NCI-H187 (cell line): ENCODE measurements around the gene ARHGEF40.

Experiments
- DNase-seq, 2 experiments: peaks; one replicate each; lab custom pipeline; 2025; lab: John Stamatoyannopoulos, UW

ARHGEF40 gene

DNA sequence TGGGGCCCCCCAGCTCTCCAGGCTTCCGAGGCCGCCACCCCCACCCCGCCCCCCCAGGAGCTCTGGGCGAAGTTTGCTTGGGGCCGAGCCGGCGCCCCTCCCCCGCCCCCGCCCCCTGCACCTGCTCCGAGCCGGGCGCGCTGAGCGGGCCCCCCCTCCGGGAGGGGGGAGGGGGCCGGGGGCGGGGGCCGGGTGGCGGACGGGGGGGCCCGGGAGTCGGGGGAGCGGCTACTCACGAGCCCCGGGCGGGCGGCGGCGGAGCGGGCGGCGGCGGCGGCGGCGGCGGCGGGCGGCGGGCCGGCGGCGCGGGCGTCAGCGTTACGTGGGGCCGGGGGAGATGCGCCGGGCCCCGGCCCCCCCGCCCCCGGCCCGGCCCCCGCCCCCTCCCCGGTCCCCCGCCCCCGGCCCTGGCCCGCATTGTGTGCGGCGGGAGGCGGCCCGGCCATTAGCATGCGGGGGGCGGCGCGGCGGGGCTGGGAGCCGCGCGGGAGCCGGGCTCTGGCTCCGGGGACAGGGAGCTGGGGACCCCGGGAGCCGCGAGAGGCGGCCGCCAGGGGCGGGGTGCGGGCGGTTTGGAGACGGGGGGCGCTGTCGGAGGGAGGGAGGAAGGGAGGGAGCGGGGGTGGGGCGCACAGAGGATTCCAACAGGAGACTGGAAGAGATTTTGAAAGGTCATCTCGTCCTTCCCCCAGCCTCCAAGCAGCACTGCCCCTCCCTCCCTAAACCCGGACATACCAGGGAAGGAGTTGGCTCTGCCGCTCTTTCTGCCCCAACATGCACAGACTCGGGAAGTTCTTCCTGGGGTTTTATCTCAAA is 28.2 kb downstream of the ARHGEF40 start, which contains the start of gene ZNF219:
Gene ZNF219, minus strand, starts transcription at position 580 of the 816 bp plus-strand sequence. CDS start 5,064 bp downstream, outside the sequence.
- peak; percentile 35 to 53 for DNase-seq

DNA sequence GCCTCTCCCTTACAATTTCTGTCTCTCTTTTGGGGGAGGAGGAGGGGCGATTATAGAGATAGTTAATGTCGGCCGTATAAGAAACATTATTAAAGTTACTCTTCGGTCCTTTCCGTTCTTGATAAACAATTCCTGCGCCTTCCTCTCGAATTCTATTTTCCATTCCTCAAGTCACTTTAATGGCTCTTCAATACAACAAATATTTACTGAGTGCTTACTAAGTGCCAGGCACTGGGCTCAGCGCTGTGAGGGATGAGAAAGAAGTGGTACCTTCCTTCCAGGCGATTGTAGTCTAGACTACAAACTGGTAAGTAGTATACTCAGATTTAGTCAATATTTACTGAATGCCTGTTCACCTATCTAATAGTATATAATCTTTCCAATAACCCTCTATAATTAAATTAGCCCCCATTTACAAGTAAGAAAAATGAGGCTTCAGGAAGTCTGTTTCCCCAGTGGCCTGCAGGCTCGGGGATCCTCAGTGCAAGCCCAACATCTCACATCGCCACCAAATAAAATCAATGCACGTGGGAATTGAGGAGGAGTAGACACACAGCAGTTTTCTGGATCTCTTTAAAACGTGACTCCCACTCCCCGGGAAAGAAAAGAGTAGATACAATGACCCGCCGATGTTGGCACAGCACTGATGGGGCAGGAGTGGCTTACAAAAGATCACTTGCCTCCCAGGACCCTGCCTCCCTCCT is 28.9 kb downstream of the ARHGEF40 start:
- DNase-seq, result no peak

DNA sequence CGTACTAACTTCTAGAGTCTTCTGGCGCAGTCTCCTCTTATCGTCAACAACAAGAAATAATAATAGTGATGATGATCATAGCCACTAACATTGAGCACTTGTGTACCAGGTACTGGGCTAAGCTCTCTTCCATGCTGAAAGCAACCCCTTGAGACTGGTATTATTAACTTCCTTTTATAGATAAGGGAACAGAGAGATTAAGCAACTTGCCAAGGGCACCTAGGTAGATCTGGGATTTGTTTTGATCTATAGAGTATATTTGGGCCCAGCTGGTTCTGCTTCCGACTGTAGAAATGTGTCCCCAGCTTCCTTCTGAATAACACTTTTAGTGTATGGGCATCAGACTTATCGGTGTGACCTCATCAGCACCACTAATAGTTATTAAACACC is 29.5 kb downstream of the ARHGEF40 start:
- DNase-seq, result no peak

DNA sequence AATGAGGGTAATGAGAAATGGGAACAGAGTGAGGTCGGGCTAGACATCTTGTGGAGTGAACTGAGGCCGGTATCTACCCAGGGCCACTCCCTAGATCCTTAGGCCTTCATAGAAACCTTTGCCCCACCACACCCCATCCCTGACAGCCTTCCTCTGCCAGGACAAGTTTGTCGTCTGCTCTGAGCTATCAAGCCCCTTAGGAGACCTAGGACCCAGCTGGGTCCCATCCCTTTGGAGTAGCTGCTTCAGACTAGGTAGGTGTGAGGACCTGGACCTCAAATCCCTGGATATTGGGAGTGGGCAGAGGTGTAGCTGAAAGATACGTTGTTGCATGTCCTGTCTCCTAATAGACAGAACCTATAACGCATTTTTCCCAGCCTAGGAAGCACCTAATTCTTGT is 30.8 kb downstream of the ARHGEF40 start, which contains the start of gene TMEM253:
Gene TMEM253, plus strand, starts transcription at position 136 of the 400 bp plus-strand sequence. CDS start 278 bp downstream, outside the sequence.
- DNase-seq, result no peak

DNA sequence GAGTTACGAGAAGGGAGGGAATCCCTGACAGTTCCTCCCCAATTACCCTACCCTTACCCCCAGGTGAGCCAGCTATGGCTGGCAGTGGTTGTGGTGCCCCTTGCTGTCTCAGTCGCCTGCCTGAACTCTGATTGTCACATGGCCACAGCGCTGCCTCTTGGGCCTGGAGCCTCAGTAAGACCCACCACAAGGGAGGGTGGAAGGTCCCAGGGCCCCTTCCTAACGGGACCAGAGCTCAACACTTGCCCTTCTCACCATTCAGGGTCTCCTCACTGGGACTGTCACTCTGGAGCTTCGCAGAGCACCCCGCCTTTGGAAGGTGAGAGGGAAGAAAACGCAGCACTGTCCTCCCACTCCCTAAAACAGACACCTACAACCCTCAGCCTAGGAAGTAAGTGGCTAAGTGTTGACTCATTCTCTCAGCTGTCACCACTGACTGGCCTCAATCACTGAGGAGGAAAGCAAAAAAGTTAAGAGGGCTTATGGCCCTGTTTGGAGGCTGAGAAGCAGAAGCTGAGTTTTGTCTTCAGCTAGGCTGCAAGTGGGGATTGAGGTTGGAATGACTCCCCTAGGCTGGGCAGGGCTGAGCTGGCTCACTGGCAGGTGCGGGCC is 31.8 kb downstream of the ARHGEF40 start:
- no peak for DNase-seq

DNA sequence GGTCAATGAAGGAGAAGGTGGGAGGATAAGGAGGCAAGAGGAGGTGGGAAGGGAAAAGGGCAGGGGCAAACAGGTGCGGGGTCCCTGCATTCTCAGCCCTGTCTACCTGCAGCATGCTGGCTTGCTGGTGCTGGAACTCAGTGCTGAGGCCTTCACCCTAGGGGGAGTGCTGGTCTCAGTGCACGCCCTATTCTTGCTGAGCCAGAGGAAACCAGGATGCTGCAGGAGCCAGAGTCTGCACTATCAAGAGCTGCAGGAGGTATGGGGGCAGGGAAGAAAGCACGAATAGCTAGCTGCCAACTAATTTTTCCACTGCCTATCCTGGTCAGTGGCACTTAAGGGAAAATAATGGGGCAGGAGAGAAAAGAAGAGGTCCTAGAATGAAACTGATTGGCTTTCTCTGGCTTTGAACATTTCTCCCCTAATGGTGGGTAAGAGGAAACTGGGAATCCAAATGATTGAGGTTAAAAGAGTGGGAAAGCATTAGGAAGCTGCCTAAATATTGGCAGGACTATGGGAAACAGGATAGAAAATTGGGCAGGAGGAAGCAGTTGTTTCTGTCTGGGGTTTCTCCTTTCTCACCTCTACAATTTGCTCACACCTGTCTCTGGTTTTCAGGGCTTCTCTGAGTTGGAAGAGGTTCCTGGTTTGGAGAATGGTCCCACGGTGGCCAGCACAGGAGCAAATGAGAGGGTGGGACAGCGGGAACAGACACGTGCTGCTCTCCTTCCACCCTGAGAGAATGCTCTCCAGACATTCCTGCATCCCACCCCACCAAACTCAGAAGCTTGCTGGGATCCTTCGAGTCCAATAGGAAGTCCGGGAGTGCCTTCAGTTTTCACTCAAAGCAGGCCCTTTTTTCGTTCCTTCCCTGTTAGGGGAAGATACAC is 32.7 kb downstream of the ARHGEF40 start:
- DNase-seq, result no peak

DNA sequence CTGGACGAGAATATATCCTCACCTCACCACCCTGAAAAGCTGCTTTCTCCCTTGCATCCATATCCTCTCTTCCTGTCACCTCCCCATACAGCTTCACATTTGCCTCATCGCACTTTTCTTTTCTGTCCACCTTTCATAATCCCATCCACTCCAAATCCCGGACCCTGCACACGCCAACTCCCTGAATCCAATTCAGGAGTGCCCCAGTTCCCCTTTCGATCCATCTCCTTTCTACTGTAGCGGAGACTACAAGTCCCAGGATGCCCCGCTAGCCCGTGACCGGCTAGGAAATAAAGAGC is 33.3 kb downstream of the ARHGEF40 start:
- no peak for DNase-seq

DNA sequence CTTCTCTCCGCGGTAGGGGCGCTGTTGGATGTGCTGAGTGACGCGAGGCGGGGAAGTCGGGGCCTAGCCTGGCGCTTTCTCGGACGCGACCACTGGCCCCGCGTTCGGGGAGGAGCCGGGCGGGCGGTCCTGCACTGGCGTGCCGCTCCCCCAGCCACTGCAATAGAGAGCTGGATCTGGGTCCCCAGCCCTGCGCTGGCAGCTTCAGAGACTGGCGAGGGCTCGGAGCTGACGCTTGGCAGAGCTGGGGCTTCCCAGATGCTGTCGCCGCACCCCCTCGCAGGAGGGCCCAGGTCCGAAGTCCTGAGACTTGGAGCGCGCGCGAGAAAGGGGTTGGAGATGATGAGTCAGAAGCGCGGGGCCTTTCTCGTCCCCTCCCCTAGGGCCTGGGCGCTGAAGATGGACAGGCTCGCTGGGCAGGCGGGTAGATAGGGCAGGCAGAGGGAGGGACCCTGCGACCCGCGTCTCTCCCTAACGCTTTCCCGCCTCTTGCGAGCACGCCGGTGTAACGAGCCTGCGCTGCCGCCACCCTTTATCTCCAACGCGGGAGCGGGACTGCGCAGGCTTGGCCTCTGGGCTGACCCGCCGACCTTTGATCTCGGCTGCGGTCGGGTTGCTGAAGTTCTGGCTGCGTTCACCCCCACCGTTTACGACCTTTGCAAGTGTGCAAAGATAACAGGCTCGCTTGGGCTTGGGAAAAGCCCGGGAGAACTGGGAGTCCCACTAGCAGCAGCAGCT is 33.8 kb downstream of the ARHGEF40 start:
- peak; percentile 96 to 98 for DNase-seq

DNA sequence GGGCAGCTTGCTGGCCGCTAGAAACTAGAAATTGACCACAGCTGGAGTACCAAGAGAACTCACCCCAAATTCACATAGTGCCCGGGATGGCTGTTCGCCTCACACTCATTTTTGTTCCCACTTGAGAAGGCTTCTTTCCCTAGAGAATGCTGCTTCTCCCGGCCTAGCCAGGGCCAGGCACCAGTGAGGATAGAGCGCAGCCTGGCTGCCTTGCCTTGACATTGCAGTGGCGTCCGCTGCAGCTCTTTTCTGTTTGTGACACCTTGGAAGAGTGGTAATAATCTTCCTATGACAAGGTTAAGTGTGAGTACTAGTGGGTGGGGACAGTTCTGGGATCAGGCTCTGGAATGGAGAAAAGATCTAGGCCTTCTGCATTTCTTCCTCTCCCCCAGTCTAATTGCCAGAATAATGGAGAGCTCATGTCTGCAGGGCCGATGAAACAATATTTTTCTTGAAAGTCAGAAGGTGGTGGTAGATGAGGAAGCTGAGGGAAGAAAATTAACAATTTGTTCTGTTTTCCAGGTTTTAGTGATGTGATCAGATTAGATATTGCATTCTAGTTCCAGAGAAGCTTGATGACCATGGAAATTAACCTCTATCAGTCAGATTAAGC is 34.5 kb downstream of the ARHGEF40 start:
- peak; percentile 70 to 72 for DNase-seq

DNA sequence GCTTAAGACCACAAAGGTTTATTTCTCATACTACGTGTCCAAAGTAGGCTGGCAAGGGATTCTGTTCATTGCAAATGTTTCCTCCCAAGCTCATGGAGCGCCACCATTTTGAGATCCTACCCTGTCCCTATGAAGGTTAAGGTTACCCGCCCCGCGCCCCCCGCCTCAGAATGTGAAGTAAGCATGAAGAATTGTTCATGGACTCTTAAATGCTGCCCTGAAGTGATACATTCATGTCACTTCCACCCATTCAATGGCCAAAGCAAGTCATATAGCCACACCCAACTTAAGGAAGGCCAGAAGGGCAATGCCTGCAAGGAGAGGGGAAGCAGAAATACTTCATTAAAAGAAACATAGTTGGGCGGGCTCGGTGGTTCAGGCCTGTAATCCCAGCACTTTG is 35.0 kb downstream of the ARHGEF40 start:
- DNase-seq, result no peak

DNA sequence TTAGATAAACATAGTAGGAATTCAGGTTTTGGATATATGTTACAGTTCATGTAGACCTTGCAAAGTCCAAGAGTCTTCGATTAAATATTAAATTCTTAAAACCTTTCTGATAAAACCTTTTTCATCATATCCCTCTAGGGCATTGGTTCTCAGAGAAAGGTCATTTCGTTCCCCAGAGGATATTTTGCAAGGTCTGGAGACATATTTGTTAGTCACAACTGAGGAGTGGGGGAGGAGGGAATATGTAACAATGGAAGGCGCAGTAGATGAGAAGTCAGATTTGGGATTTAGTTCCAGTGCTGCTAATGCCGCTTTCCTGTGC is 36.0 kb downstream of the ARHGEF40 start:
- DNase-seq, result no peak

DNA sequence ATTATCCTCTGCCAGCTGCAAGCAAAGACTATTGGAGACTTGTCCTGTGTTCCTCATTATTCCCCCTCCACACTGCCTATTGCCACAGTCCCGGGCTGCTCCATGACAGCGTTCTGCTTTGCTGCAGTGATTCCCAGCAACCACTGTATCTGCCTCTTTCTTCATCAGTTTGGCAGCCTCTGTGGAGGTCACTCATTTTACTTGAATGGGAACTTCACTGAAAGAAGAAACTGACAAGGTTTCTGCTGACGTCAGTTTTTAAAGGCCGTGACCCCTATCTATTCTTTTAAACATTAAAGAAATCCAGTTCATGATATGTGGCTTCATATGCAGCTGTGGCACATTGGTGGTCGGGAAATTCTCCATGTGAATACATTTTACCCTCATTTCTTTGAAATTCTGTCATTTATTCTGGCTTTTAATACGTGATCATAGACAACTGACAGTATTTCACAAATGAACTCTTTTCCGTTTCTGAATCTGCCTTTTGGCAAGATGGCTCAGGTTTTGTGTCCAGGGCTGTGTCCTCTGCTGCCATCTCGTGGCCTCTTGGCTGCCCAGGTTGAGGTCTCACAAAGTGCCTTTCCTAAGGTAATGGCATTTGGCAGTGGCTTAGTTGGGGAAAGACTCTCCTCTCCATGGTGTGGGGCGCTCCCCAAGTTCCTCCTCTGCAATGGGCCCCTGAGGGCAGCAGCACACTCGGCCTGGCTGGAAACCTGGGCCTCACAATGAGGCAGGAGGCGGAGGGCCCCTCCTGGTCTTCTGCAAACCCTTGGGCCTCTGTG is 36.6 kb downstream of the ARHGEF40 start:
- DNase-seq, result peak; percentile 61 to 69

DNA sequence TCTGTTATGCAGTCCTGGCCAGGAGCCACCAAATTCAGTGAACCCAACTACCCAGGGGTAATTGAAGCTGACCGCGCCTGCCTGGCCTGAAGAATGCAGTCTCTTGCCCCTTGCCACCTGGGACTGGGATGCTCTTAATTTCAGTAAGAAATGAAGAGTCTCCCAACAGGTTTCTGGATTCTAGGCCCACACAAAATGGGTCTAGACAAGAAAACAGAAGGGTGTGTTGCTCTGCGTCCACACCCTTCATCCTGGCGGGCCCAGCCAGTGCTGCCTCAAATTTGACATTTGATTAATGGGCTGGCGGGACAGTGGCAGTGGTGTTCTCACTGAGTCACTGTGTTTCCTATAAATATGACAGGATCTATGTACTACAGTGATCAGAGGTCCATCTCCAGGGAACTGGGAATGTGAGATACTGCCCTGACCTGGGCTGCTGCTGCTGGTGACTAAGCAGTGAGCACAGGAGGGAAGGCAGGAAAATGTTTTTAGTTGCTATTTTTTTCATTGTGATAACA is 37.2 kb downstream of the ARHGEF40 start:
- DNase-seq, result no peak

DNA sequence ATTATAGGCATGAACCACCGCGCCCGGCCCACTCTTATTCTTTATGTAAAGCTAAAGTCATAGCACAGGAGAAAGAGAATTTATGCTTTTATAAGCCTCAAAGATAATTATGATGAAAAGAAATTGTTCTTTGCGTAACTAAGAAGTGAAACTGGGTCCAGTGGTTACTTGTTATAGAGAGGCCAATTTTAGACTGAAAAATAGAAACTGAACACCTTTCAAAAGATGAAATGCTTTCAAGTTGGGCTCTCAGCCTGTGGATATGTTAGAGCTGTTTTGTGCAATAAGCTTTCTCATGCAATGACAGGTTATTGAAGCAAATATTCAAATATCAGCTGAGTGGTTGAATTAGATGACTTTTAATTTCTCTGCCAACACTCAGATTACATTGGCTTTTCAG is 38.7 kb downstream of the ARHGEF40 start:
- no peak for DNase-seq

DNA sequence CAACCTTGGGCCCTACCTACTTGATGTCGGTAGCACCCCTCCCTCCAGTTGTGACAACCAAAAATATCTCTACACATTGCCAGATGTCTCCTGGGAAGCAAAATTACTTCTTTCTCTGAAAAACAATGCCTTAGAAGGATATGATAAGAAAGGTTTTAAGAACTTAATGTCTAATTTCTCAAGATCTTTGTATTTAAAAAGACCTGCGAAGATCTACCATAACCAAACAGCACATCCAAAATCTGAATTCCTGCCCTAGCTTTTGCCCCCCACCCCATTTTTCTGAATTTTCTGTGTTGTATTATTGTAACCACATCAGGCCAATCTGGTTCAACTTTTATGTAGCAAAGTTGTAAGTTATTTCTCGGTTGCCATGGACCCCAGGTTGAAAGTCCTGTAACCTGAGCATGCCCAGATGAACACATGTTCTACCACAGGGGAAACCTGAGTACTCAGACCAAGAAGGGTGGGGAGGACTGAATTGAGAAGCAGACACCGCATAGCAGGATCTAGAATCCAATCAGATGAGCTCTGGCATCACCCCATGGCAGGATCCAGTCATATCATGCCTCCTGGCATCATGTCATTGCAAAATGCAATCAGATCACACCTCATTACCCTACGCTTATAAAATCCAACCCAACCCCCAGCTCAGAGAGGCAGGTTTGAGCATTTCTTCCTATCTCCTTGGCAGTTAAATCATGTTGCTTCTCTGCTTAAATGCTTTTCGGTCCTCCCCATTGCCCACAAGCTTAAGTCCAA is 39.5 kb downstream of the ARHGEF40 start:
- no peak for DNase-seq

DNA sequence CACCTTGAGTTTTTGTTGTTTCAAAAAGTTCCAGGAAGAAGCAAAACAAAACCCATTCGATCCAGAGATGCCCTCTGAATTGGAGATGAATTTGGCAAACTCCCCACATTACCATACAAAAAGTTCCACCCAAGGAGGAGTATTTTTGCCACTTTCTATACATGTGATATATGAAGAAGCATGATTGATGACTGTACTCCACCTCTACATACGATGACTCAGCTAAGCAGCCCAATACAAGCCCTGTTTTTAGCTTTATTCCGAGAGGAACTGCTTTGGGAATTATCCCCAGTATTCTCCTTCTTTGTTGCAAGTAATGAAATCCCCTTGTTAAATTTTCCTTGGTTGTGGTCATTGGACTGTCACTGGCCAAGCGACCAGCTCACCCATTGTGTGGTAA is 42.2 kb downstream of the ARHGEF40 start:
- no peak for DNase-seq

DNA sequence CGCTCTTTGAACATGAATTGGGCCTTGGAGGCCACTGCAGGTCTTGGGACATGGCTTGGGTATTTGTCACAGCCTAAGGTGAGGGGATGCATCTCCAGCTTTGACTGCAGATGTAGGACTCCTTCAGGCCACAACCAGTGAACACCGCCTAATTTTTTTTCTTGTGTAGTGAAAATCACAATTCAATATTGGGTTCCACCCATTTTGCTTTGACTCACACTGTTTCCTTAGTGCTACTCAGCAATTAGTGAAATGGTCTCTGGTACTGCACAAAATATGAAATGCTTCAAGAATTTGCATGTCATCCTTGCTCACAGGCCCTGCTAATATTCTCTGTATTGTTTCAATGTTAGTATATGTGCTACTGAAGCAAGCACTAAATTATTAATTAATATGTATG is 43.3 kb downstream of the ARHGEF40 start:
- DNase-seq, result no peak

DNA sequence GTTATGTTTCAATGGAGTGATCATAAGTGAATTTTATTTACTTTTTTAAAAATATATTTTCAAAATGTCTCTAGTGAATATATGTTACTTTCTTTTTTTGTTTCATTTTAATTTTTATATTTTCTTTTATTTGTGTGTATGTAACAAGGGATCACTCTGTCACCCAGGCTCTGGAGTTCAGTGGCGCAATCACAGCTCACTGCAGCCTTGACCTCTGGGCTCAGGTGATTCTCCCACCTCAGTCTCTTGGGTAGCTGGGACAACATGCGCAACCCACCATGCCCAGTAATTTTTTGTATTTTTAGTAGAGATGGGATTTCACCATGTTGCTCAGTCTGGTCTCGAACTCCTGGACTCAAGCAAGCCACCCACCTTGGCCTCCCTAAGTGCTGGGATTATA is 48.8 kb downstream of the ARHGEF40 start:
- no peak for DNase-seq

DNA sequence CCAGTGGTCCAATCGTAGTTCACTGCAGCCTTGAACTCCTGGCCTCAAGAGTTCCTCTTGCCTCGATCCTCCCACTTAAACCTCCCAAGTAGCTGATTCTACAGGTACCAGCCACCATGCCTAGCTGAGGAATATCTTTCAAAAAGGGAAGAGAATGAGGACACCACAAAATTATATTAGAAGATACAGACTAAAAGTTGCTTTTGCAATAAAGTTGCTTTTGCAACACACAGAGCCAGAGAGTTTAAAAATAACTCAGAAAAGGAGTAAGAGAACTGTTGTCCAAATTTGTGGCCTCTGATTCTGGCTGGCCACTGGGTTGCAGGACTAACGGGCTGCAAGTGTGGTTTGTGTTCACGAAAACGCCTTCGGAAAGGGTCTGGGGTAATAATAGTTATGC is 50.6 kb downstream of the ARHGEF40 start:
- no peak for DNase-seq
